Large intestine (tissue), 3 donors: ENCODE results near the gene RPS6KL1. TPM values are rescaled to one million over a fixed set of nuclear protein-coding genes. Genes with fewer than 3 reads are reported as not detected.
A peak's percentile ranks its signal among the peaks of the same experiment; 100 is the strongest.

Experiments used
- DNase-seq, 2 donors: peaks; one replicate each; pipeline versions ENCODE4 v3.0.0 to v3.0.0-alpha.2; 2013
- H3K27ac ChIP-seq: one replicate; pipeline ENCODE4 v1.5.1; 2013; ENCODE audit warnings: low read length
- H3K27me3 ChIP-seq: 2 replicates; pipeline ENCODE4 v1.6.1; 2013; ENCODE audit warnings: low read length; ENCODE audit not compliant: control insufficient read depth, insufficient read depth
- H3K36me3 ChIP-seq: 2 replicates; pipeline ENCODE4 v1.6.1; 2013; ENCODE audit warnings: low read length; ENCODE audit not compliant: control insufficient read depth, insufficient read depth
- H3K4me1 ChIP-seq: one replicate; pipeline ENCODE4 v1.6.1; 2013; ENCODE audit warnings: low read length; ENCODE audit not compliant: control insufficient read depth, insufficient read depth
- H3K4me3 ChIP-seq: one replicate; pipeline ENCODE4 v1.5.1; 2013; ENCODE audit warnings: low read length
- H3K9me3 ChIP-seq: one replicate; pipeline ENCODE4 v1.6.1; 2013; ENCODE audit warnings: mild to moderate bottlenecking, low read depth, low read length, moderate library complexity; ENCODE audit not compliant: control insufficient read depth
- WGBS: methylation state at CpG from one replicate; pipeline ENCODE4 v1.1.5; 2013; ENCODE audit warnings: low lambda C conversion rate; ENCODE audit not compliant: insufficient coverage; 5-methylcytosine and 5-hydroxymethylcytosine counted together
- polyA plus RNA-seq: library from polyadenylated mRNA; unstranded; fragments of 120-200 nt; gene quantifications from one replicate; pipeline ENCODE4 v1.2.1, GENCODE V29; 2013

RPS6KL1 gene
- polyA plus RNA-seq, 1 donor = 5.4 TPM

DNA sequence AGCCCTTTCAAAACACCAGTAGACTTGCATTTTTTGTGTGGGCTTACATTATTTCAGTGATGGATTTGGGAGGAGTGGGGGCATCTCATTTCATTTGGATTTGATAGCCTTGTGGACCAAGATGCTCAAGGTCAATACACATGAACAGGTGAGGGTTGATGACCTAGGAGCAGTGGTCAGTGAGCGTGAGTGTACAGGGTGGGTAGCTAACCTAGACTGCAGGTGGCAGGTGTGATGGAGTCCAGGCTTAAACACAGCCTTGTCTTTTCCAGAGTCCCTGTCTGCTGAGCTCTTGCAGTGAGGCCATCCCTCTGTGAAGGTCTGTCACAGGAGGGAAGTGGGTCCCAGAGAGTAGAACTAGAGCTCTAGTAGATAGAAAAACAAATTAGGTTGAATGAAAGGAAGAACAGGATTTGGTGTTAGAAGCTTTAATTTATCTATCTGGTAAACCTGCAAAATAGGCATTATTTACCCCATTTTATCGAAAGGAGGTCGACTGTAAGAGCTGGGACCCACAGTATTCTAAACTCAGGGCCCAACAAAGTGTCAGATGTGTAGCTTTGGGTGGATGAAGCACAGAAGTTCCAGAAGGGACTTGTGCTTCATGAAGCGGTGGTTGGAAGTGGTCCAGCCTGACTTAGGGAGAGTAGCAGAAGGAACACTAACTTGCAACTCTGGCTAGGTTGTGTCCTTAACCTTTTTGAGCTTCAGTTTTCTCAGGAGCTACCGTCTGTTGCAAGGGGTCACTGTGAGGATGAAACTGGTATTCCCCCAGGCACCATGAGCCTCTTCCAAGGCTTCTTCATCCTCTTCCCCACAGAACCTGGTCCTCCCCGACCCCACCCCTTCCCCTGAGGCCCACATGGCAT, 18.2 kb downstream of the RPS6KL1 start:
- no peaks in the 10 kb centered on the region for H3K27me3 ChIP-seq
- DNase-seq = no peak
- peaks cover 56% of the 10 kb centered on the region for H3K36me3 ChIP-seq
- no peaks in the 10 kb centered on the region for H3K9me3 ChIP-seq
- no peak overlapping the region for H3K4me3 ChIP-seq
- H3K4me1 ChIP-seq = no peaks in the 10 kb centered on the region
- 60% methylated on average over 1 of the region's 6 CpGs for WGBS
- H3K27ac ChIP-seq = no peak overlapping the region

- no CpG with 5 or more reads among the region's 10 CpGs for WGBS
Observed at GRCh38 chr14:74902941-74903705, 19.9 kb downstream of the RPS6KL1 start.

DNA sequence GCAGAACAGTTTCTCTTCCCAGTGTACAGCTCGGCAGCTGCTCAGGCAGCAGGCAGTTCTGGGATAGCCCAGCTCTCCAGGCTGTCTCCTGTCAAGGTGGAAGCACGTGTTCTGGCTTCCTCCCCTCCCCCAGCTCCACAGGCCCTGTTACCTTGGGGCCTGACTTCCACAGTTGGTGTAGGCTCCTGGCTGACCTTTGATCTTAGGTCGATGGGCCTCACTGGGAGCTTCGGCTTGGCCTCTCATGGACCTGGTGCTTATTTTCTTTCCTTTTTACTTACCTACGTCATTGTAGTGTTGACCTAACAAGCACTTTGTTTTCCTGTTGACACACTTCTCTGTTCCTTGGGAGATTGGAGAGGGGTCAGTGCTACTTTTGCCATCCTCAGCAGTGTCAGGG, 24.4 kb downstream of the RPS6KL1 start:
- 18% methylated on average over 2 of the region's 5 CpGs for WGBS
- H3K9me3 ChIP-seq = no peaks in the 10 kb centered on the region
- peaks cover 7% of the 10 kb centered on the region for H3K4me1 ChIP-seq
- H3K27me3 ChIP-seq = no peaks in the 10 kb centered on the region
- H3K4me3 ChIP-seq = no peak overlapping the region
- peak; percentile 63 to 84 for DNase-seq
- H3K27ac ChIP-seq = no peak overlapping the region
- peaks cover 94% of the 10 kb centered on the region for H3K36me3 ChIP-seq

More at GRCh38 chr14:74902941-74903705, 19.9 kb downstream of the RPS6KL1 start:
- no peak overlapping the region for H3K4me3 ChIP-seq
- DNase-seq = no peak
- H3K9me3 ChIP-seq = no peaks in the 10 kb centered on the region
- H3K36me3 ChIP-seq = peaks cover 74% of the 10 kb centered on the region
- no peaks in the 10 kb centered on the region for H3K27me3 ChIP-seq
- H3K4me1 ChIP-seq = peaks cover 4% of the 10 kb centered on the region
- H3K27ac ChIP-seq = no peak overlapping the region

DNA sequence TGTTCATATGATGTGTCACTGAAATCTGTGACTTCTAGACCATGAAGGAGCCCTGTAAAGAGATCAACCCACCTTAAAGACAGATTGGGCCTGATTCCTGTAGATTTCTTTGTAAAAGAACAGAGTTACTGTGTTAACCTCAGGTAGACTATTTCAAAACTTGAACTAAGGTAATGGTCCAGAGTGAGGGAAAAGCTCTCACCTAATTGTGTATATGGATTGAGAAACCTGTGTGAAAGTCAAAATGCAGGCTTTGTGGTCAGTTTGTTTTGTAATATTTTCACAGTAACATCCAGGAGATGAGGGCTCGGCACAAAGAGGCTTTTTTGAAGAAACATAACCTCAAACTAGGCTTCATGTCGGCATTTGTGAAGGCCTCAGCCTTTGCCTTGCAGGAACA, 25.0 kb downstream of the RPS6KL1 start:
- no peaks in the 10 kb centered on the region for H3K9me3 ChIP-seq
- H3K27ac ChIP-seq = no peak overlapping the region
- H3K27me3 ChIP-seq = no peaks in the 10 kb centered on the region
- no CpG with 5 or more reads among the region's 2 CpGs for WGBS
- no peak for DNase-seq
- H3K4me3 ChIP-seq = no peak overlapping the region
- H3K4me1 ChIP-seq = peaks cover 7% of the 10 kb centered on the region
- peaks cover 96% of the 10 kb centered on the region for H3K36me3 ChIP-seq

- no peak overlapping the region for H3K27ac ChIP-seq
- H3K36me3 ChIP-seq = peaks cover 96% of the 10 kb centered on the region
- DNase-seq = no peak
- no peaks in the 10 kb centered on the region for H3K9me3 ChIP-seq
- whole genome bisulfite sequencing = 100% methylated on average over 1 of the region's 4 CpGs
- peaks cover 7% of the 10 kb centered on the region for H3K4me1 ChIP-seq
- no peak overlapping the region for H3K4me3 ChIP-seq
- H3K27me3 ChIP-seq = no peaks in the 10 kb centered on the region
Observed at GRCh38 chr14:74897642-74898041, 25.4 kb downstream of the RPS6KL1 start.

DNA sequence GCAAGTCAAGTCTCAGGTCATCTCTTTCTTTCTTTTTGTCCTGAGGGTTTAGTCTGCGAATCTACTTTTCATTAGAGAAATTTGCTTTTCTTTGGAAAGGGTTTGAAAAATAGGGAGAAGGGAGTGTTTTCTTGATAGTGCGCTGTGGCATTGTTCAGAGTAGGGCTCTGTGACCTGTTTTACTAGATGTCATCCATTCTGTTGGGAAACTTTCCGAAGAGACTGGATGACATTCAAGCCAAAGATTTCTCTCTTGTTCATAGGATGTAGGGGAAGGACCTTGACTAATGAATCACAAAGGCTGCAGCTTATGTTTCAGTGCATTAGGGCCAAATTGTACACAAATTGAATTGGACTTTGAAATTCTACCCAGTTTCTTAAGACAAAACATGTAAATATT, 26.7 kb downstream of the RPS6KL1 start:
- Histone ChIP-seq H3K27me3 (no peaks in the 10 kb centered on the region), H3K27ac (no peak overlapping the region), H3K36me3 (peaks cover 95% of the 10 kb centered on the region), H3K9me3 (no peaks in the 10 kb centered on the region), H3K4me1 (peaks cover 7% of the 10 kb centered on the region), H3K4me3 (no peak overlapping the region)
- DNase-seq = no peak
- no CpG with 5 or more reads among the region's 3 CpGs for WGBS

GRCh38 chr14:74893614-74894091, 29.4 kb downstream of the RPS6KL1 start:
- no peaks in the 10 kb centered on the region for H3K27me3 ChIP-seq
- H3K4me3 ChIP-seq = no peak overlapping the region
- 100% methylated on average over 1 of the region's 4 CpGs for WGBS
- peaks cover 10% of the 10 kb centered on the region for H3K4me1 ChIP-seq
- peaks cover 91% of the 10 kb centered on the region for H3K36me3 ChIP-seq
- DNase-seq = no peak
- H3K9me3 ChIP-seq = no peaks in the 10 kb centered on the region
- H3K27ac ChIP-seq = no peak overlapping the region

DNA sequence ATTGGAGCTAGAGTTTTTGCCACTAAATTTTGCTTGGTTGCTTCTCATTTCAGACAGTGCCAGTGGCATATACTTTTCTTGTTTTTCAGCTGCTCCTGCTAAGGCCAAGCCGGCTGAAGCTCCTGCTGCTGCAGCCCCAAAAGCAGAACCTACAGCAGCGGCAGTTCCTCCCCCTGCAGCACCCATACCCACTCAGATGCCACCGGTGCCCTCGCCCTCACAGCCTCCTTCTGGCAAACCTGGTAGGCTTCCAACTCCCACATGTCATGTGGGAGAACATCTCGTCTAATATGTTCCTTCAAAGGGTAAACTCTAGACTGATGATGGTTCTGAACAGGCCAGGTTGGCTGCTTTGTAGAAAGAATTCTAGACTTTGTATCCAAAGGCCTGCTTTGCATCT, 30.3 kb downstream of the RPS6KL1 start:
- Histone ChIP-seq H3K9me3 (no peaks in the 10 kb centered on the region), H3K4me3 (no peak overlapping the region), H3K27ac (no peak overlapping the region), H3K36me3 (peaks cover 82% of the 10 kb centered on the region), H3K27me3 (no peaks in the 10 kb centered on the region), H3K4me1 (peaks cover 3% of the 10 kb centered on the region)
- no CpG with 5 or more reads among the region's 5 CpGs for WGBS
- DNase-seq = no peak

GRCh38 chr14:74891870-74892269, 31.2 kb downstream of the RPS6KL1 start:
- Histone ChIP-seq H3K4me3 (no peak overlapping the region), H3K27ac (no peak overlapping the region), H3K9me3 (no peaks in the 10 kb centered on the region), H3K4me1 (peaks cover 3% of the 10 kb centered on the region), H3K27me3 (no peaks in the 10 kb centered on the region), H3K36me3 (peaks cover 73% of the 10 kb centered on the region)
- no peak for DNase-seq
- WGBS = 100% methylated on average over 2 of the region's 6 CpGs

DNA sequence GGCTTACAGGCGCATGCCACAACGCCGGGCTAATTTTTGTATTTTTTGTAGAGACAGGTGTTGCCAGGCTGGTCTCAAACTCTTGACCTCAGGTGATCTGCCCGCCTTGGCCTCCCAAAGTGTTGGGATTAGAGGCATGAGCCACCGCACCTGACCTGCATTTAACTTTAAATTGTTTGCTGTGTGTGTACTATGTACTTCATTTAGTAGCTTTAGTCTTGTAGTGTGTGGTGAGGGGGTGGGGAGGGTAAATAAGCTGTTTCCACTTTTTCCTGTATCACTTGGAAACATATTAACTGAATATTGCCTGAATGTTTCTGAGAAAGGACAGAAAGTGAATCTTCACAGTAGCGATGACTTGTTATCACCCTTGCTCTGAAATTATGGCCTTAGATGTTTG, 32.8 kb downstream of the RPS6KL1 start:
- Histone ChIP-seq H3K36me3 (peaks cover 69% of the 10 kb centered on the region), H3K27me3 (no peaks in the 10 kb centered on the region), H3K4me3 (no peak overlapping the region), H3K4me1 (peaks cover 3% of the 10 kb centered on the region), H3K9me3 (no peaks in the 10 kb centered on the region), H3K27ac (no peak overlapping the region)
- DNase-seq = no peak
- no CpG with 5 or more reads among the region's 6 CpGs for WGBS
